Measurements from ENCODE around the gene ENO1.

DNA sequence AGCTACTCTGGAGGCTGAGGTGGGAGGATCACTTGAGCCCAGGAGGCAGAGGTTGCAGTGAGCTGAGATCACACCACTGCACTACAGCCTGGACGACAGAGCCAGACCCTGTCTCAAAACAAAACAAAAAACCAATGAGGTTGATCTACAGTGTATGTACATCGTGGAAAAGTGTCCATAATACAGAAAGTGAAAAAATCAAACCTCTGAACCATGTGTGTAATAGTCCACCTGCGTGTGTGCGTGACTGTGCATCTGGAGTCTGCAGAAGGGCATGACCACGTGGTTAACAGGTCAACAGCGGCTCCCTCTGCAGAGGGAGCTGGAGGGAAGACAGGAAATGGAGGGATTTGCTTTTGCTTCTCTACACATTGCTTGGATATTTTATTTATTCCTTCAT lies 32.4 kb upstream of the ENO1 start:
- TF ChIP-seq CTCF (IDR thresholded peaks at IDR 0.05) (no peak), POLR2A (IDR thresholded peaks at IDR 0.05) (no peak)
